Stimulated activated memory B cell treated with anti-CD40 and anti-IgM and Interleukin-4, amounts not matched to agents 10 μg/mL and 1 μg/mL and 100 μg/mL, for 72 hours (primary cell): ENCODE measurements around the gene CFAP70.
"Not testable (repeated sequence)": the region's sequence is repeated elsewhere in the genome, so short reads cannot be mapped to it uniquely, and the experiment has no call there.

ENCODE experiments used
- ATAC-seq: fragments of 150-1000 bp; cut with Tn5 transposase; 2 replicates; pipeline ENCODE4 v1.10.0; 2021
- H3K27ac Mint-ChIP-seq: one replicate; pipeline ENCODE4 v1.8.0; 2022; ENCODE audit warnings: mild to moderate bottlenecking, mixed read lengths
- H3K27me3 Mint-ChIP-seq: one replicate; pipeline ENCODE4 v1.8.0; 2022; ENCODE audit warnings: mixed read lengths
- H3K36me3 Mint-ChIP-seq: one replicate; pipeline ENCODE4 v1.8.0; 2022; ENCODE audit warnings: mixed read lengths
- H3K4me1 Mint-ChIP-seq: one replicate; pipeline ENCODE4 v1.8.0; 2022; ENCODE audit warnings: mixed read lengths
- H3K4me3 Mint-ChIP-seq: one replicate; pipeline ENCODE4 v1.8.0; 2022; ENCODE audit warnings: mild to moderate bottlenecking, moderate library complexity, mixed read lengths
- H3K9me3 Mint-ChIP-seq: one replicate; pipeline ENCODE4 v1.8.0; 2022; ENCODE audit warnings: mixed read lengths

CFAP70 gene

DNA sequence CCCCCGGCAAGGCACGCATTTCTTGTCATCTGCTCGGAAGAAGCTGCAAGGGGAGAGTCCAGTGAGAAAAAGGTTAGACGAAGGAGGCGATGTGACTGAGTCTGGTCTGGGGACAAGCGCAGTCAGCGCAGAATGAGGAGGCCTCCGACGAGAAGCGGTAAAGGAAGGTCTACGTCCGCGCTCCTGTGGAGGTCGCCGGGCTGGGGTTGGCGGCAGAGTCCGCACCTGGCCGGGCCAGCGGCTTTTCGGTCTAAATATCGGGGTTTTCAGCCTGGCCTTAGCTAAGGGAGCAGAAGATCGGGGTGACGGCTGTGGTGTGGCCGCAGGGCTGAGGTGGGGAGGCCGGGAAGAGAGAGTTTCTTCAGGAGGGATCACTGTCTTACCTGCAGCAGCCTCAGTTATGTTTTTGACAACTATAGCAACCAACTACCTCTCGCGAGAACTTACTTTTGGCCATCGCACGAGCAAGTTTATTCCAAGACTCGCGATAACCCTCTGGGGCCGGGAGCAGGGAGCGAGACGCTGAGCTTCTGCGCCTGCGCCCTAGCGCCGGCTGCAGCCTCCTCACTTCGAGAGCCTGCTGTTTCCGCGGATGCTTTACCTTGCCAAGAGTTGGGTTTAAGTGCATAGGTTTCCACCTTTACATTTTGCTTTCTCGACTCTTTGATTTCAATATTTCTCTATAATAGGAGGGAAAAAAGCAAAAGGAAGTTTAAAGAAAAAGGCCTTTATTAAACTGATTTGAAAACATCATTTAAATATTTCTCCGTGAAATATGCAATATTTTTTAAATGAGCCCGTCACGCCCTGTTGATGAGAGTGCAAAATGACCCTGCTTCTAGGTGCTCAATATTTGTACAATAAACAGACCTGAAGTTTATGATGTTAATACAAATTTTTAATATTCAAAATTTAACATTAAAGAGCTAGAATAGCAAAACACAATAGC lies at the start of gene CFAP70:
Gene CFAP70 (minus strand): TSS at position 534 of the 949 bp plus-strand sequence. CDS start 4,068 bp downstream, outside the sequence.
- peak within 1 kb of the TSS; percentile 83 for H3K27ac Mint-ChIP-seq
- H3K4me3 Mint-ChIP-seq: peak within 1 kb of the TSS; percentile 93
- H3K4me1 Mint-ChIP-seq: peaks cover 8% of the 10 kb centered on the region
- H3K9me3 Mint-ChIP-seq: no peaks in the 10 kb centered on the region
- ATAC-seq: peak; percentile 96
- H3K27me3 Mint-ChIP-seq: no peaks in the 10 kb centered on the region
- H3K36me3 Mint-ChIP-seq: peaks cover 16% of the 10 kb centered on the region

DNA sequence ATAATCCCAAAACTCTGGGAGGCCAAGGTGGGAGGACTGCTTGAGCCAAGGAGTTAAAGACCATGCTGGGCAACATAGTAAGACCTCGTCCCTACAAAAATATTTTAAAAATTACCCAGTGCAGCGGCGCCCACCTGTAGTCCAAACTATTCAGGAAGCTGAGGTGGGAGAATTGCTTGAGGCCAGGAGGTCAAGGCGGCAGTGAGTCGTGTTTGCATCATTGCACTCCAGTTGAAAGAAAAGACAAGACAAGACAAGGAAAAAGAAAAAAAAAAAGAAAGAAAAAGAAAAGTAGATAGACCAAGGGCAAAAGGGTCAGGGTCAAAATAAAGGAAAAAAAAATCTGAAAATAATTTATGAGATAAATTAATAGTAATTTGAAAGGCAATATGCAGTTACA lies 49.4 kb upstream of the CFAP70 start:
- H3K9me3 Mint-ChIP-seq: no peaks in the 10 kb centered on the region
- no peak overlapping the region for H3K27ac Mint-ChIP-seq
- peaks cover 41% of the 10 kb centered on the region for H3K36me3 Mint-ChIP-seq
- H3K4me1 Mint-ChIP-seq: peaks cover 82% of the 10 kb centered on the region
- H3K27me3 Mint-ChIP-seq: no peaks in the 10 kb centered on the region
- ATAC-seq: no peak
- no peak overlapping the region for H3K4me3 Mint-ChIP-seq

DNA sequence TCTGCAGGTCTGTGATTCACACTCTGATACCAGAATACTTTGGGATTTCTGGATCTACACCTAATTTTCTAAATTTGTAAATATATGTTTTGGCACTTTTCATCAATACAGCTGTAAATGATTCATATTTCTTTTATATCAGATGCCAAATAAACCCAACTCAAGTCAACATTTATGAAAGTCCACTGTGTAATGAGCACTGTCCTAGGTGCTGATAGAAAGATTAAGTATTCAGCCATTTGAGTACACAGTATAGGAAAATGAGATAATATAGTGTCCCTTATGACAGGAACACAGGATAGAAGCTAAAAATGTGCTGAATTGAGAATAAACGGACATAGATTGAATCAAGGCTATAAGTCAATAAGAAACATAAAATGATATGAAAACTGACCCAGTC lies 48.8 kb upstream of the CFAP70 start:
- Mint-ChIP-seq H3K9me3 (no peaks in the 10 kb centered on the region), H3K27ac (no peak overlapping the region), H3K4me1 (peaks cover 81% of the 10 kb centered on the region), H3K4me3 (no peak overlapping the region), H3K36me3 (peaks cover 41% of the 10 kb centered on the region), H3K27me3 (no peaks in the 10 kb centered on the region)
- ATAC-seq: no peak

DNA sequence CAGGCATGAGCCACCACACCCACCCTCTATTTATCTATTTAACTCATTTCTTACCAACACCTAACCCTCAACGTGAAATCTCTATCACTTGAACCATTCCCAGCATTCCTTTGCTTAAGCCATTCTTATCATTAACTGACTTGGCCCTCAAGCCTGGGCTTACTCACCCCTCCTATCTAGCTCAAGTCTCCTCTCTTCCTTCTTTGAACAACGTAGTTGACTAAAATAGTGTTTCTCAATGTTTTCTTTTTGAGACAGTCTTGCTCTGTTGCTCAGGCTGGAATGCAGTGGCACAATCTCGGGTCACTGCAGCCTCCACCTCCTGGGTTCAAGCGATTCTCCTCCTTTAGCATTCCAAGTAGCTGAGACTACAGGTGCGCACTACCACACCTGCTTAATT lies 48.2 kb upstream of the CFAP70 start:
- Mint-ChIP-seq H3K9me3 (no peaks in the 10 kb centered on the region), H3K36me3 (peaks cover 41% of the 10 kb centered on the region), H3K27me3 (no peaks in the 10 kb centered on the region), H3K27ac (peak overlapping the region; percentile 46), H3K4me3 (no peak overlapping the region), H3K4me1 (peaks cover 75% of the 10 kb centered on the region)
- no peak for ATAC-seq

DNA sequence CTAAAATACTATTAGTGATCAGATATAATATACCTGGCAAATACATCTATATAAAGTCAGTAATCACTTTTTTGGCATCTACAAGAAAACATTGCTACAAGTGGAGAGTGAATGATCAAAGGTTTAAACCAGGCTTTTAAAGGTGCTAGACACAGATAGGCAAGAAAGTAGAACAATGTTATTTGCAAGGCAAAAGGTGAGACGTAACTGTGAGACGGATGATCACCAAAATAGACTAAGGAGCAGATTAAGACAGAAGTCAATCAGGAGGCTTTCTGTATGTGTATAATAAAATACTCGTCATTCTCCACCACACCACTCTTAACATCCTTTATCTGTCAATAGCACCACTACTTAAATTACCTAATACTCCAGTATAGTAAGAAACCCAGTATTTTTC lies 46.9 kb upstream of the CFAP70 start:
- ATAC-seq: no peak
- H3K4me3 Mint-ChIP-seq: no peak overlapping the region
- no peaks in the 10 kb centered on the region for H3K27me3 Mint-ChIP-seq
- H3K27ac Mint-ChIP-seq: no peak overlapping the region
- peaks cover 46% of the 10 kb centered on the region for H3K36me3 Mint-ChIP-seq
- peaks cover 71% of the 10 kb centered on the region for H3K4me1 Mint-ChIP-seq
- no peaks in the 10 kb centered on the region for H3K9me3 Mint-ChIP-seq

DNA sequence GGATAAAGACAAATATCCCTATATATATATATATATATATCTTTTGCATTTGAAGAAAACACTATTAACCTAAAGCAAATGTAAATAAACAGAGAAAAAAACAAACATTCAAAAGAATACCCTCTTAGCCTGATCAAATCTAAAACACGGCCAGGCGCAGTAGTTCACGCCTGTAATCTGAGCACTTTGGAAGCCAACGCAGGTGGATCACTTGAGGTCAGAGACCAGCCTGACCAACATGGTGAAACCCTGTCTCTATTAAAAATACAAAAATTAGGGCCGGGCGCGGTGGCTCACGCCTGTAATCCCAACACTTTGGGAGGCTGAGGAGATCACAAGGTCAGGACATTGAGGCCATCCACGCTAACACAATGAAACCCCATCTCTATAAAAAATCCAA lies 46.0 kb upstream of the CFAP70 start:
- Mint-ChIP-seq H3K36me3 (peaks cover 41% of the 10 kb centered on the region), H3K4me1 (peaks cover 62% of the 10 kb centered on the region), H3K9me3 (no peaks in the 10 kb centered on the region), H3K4me3 (no peak overlapping the region), H3K27me3 (no peaks in the 10 kb centered on the region), H3K27ac (no peak overlapping the region)
- ATAC-seq: no peak

DNA sequence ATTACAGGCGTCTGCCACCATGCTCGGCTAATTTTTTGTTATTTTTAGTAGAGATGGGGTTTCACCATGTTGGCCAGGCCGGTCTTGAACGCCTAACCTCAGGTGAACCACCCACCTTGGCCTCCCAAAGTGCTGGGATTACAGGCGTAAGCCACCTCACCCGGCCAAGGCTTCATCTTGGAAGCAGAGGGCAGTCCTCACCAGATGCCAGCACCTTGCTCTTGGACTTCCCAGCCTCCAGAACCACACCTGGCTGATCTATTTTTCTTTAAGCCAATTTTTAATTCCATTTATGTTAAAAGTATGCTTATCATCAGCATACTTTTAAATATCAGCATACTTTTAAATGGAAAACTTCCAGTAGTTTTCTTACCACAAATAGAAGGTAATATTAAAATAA lies 43.0 kb upstream of the CFAP70 start:
- H3K36me3 Mint-ChIP-seq: peaks cover 38% of the 10 kb centered on the region
- H3K27me3 Mint-ChIP-seq: no peaks in the 10 kb centered on the region
- H3K4me1 Mint-ChIP-seq: peaks cover 44% of the 10 kb centered on the region
- no peak for ATAC-seq
- H3K9me3 Mint-ChIP-seq: no peaks in the 10 kb centered on the region
- no peak overlapping the region for H3K27ac Mint-ChIP-seq
- no peak overlapping the region for H3K4me3 Mint-ChIP-seq

DNA sequence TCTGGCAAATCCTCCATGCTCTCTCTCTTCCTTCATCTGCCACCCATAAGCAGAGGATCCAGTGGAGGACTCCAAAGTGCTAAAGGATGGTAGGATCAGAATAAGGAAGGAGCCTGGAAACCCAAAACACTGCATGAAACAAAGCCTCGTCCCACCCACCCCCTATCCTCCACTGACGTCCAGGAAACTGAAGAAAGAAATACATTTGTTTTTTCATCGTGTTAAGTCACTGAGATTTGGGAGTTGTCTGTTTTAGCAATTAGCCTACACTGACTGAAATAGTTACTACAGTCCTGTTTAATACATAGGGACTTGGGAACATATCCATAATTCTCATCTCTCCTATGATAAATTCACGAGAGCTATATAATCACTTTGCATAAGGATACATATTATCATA lies 40.4 kb upstream of the CFAP70 start:
- no peak overlapping the region for H3K4me3 Mint-ChIP-seq
- peaks cover 29% of the 10 kb centered on the region for H3K4me1 Mint-ChIP-seq
- no peak for ATAC-seq
- H3K27ac Mint-ChIP-seq: peak overlapping the region; percentile 37
- peaks cover 49% of the 10 kb centered on the region for H3K36me3 Mint-ChIP-seq
- no peaks in the 10 kb centered on the region for H3K9me3 Mint-ChIP-seq
- H3K27me3 Mint-ChIP-seq: no peaks in the 10 kb centered on the region

DNA sequence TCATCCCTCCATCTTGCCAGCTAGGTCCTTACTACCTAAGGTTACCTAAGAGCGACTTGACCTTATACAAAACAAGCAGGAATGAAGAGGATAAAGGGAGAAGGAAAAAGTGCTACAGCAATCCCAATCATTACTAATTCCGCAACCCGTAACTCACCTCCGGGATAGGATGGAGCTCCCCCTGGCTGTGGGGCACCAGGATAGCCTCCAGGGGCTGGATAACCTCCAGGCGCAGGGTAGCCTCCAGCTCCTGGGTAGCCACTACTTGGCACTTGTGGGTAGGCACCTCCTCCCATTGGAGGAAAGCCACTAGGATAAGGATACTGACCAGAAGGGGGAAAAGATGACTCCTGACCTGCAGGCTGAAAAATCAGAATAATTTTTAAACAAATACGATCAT lies 39.4 kb upstream of the CFAP70 start:
- H3K27ac Mint-ChIP-seq: no peak overlapping the region
- no peaks in the 10 kb centered on the region for H3K27me3 Mint-ChIP-seq
- H3K4me3 Mint-ChIP-seq: no peak overlapping the region
- no peaks in the 10 kb centered on the region for H3K9me3 Mint-ChIP-seq
- peaks cover 59% of the 10 kb centered on the region for H3K36me3 Mint-ChIP-seq
- no peak for ATAC-seq
- H3K4me1 Mint-ChIP-seq: peaks cover 24% of the 10 kb centered on the region

DNA sequence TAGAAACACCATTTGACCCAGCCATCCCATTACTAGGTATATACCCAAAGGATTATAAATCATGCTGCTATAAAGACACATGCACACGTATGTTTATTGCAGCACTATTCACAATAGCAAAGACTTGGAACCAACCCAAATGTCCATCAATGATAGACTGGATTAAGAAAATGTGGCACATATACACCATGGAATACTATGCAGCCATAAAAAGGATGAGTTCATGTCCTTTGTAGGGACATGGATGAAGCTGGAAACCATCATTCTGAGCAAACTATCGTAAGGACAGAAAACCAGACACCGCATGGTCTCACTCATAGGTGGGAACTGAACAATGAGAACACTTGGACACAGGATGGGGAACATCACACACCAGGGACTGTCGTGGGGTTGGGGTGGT lies 35.7 kb upstream of the CFAP70 start:
- not testable (repeated sequence) for H3K27me3 Mint-ChIP-seq, H3K9me3 Mint-ChIP-seq, H3K4me3 Mint-ChIP-seq, ATAC-seq, H3K27ac Mint-ChIP-seq
- Mint-ChIP-seq H3K36me3 (peaks cover 60% of the 10 kb centered on the region), H3K4me1 (peaks cover 19% of the 10 kb centered on the region)

DNA sequence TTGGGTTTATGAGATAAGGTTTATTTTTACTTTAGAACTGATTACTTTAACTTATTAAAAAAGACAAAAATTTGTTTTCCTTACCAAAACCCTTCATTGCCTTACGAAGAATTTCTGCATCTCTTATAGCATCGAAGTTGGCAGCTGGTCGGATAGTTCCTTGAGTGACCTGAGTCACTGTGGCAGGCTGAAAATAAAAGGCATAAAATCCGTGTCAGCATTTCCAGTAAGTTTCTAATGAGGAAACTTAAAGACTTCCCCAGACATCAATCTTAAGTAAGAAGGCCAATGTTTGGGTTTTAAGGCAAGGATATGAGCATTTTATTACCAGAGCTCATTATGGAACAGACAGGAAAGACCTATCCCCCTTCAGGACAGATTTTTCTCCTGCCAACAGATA lies 29.6 kb upstream of the CFAP70 start:
- H3K4me3 Mint-ChIP-seq: no peak overlapping the region
- peaks cover 13% of the 10 kb centered on the region for H3K4me1 Mint-ChIP-seq
- H3K36me3 Mint-ChIP-seq: peaks cover 52% of the 10 kb centered on the region
- ATAC-seq: no peak
- no peaks in the 10 kb centered on the region for H3K27me3 Mint-ChIP-seq
- H3K9me3 Mint-ChIP-seq: no peaks in the 10 kb centered on the region
- H3K27ac Mint-ChIP-seq: no peak overlapping the region

DNA sequence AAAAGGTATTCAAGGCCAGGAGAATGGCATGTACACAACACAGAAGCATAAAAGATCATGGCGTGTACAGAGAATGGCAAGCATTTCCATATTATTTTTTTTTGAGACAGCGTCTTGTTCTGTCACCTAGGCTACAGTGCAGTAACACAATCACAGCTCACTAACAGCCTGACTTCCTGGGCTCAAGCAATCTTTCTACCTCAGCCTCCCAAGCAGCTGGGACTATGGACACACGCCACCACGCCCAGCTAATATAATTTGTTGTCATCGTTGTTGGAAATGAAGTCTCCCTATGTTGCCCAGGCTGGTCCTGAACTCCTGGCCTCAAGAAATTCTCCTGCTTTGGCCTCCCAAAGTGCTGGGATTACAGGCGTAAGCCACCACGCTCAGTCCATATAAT lies 27.9 kb upstream of the CFAP70 start:
- Mint-ChIP-seq H3K4me3 (no peak overlapping the region), H3K9me3 (no peaks in the 10 kb centered on the region), H3K36me3 (peaks cover 48% of the 10 kb centered on the region), H3K27ac (no peak overlapping the region), H3K4me1 (peaks cover 2% of the 10 kb centered on the region), H3K27me3 (no peaks in the 10 kb centered on the region)
- no peak for ATAC-seq

DNA sequence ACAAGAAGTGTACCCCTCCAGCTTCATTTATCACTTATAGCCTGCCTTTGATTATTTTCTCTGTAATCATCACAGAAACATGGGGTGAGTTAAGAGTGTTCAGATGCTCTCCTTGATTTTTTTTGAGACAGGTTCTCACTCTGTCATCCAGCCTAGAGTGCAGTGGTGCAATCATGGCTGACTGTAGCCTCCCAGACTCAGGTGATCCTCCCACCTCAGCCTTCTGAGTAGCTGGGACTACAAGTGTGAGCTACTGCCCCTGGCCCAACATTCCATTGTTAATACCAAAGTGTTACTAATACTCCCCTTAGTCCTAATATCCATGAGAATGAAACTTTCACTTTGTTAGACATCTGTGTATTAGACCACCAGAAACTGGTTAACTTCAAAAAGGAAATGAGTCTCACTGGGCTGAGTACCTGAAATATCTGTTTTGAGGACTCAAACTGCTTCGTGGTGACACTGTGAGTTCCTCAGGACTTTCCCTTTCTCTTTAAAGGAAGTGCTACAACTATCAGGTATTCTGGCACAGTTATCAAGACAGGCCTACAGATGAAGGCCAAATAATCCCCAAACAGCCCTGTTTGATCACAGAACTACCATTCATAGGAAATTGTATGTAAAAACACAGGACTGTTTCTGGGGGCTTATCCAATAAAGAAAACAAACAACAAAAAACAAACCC lies 20.5 kb upstream of the CFAP70 start:
- peak; percentile 57 for ATAC-seq
- Mint-ChIP-seq H3K27ac (peak overlapping the region; percentile 78), H3K27me3 (no peaks in the 10 kb centered on the region), H3K4me1 (peaks cover 12% of the 10 kb centered on the region), H3K4me3 (no peak overlapping the region), H3K36me3 (peaks cover 54% of the 10 kb centered on the region), H3K9me3 (no peaks in the 10 kb centered on the region)

DNA sequence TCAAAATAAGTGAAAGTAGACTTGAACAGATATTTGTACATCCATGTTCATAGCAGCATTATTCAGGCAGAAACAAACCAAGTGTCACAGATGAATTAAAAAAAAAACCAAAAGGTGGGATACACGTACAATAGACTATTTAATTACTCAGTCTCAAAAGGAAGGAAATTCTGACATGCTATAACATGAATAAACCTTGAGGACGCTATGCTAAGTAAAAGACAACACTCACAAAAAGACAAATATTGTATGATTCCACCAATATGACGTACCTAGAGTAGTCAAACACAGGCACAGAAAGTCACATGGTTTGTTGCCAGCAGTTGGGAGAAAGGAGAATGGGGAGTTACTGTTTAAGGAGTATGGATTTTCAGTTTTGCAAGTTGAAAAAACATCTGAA lies 18.0 kb upstream of the CFAP70 start:
- H3K9me3 Mint-ChIP-seq: no peaks in the 10 kb centered on the region
- peaks cover 55% of the 10 kb centered on the region for H3K36me3 Mint-ChIP-seq
- H3K27me3 Mint-ChIP-seq: no peaks in the 10 kb centered on the region
- peaks cover 12% of the 10 kb centered on the region for H3K4me1 Mint-ChIP-seq
- H3K27ac Mint-ChIP-seq: no peak overlapping the region
- no peak for ATAC-seq
- H3K4me3 Mint-ChIP-seq: no peak overlapping the region

DNA sequence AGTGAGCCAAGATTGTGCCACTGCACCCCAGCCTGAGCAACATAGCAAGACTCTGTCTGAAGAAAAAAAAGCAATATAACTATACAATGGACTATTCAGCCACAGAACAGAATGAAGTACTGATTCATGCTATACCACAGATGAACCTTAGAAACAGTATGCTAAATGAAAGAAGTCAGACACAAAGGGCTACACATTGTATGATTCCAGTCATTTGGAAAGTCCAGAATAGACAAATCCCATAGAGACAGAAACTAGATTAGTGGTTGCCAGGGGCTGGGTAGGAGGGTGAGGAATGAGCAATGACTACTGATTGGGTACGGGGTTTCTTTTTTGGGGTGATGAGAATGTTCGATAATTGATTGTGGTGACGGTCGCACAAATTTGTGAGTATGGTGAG lies 9.6 kb upstream of the CFAP70 start:
- H3K9me3 Mint-ChIP-seq: no peaks in the 10 kb centered on the region
- H3K27me3 Mint-ChIP-seq: no peaks in the 10 kb centered on the region
- peaks cover 67% of the 10 kb centered on the region for H3K36me3 Mint-ChIP-seq
- no peak overlapping the region for H3K4me3 Mint-ChIP-seq
- ATAC-seq: no peak
- peaks cover 20% of the 10 kb centered on the region for H3K4me1 Mint-ChIP-seq
- H3K27ac Mint-ChIP-seq: peak overlapping the region; percentile 73
